K562 (cell line): ENCODE data around the gene LGI4. TPM values are rescaled to one million over a fixed set of nuclear protein-coding genes. Genes with fewer than 3 reads are reported as not detected.
A peak's percentile ranks its signal among the peaks of the same experiment; 100 is the strongest.

Experiments used
- ATAC-seq: fragments of 200-7000 bp; cut with Tn5 transposase; 3 replicates; pipeline ENCODE4 v1.9.1; 2020; ENCODE audit warnings: moderate library complexity
- BruUV-seq: library from RNA; stranded (reverse); fragments of 400-500 nt; replicated peaks from 2 replicates; lab custom pipeline; 2021; lab: Mats Ljungman, UMichigan
- CTCF ChIA-PET: fragments of 300-600 bp; formaldehyde crosslinking; extraction: SDS; loops from one replicate; lab custom pipeline; 2021; ENCODE audit warnings: low intra/inter-chr PET ratio; lab: Yijun Ruan, JAX
- POLR2A ChIA-PET: fragments of 300-600, 350-650 bp; sonication (Branson Sonifier 250); formaldehyde crosslinking; extraction: SDS; loops from one replicate; lab custom pipeline; 2021; ENCODE audit warnings: antibody characterized with exemption, inconsistent platforms; lab: Yijun Ruan, JAX
- DNase-seq, 4 experiments: peaks; one replicate each; pipeline versions ENCODE4 v3.0.0 to v3.0.0-alpha.2; 2011 to 2018; ENCODE audit warnings: low spot score in 3 of 4, mixed read lengths in 3 of 4; ENCODE audit errors: extremely low read depth in 1 of 4
- FAIRE-seq: peaks from 2 replicates; lab custom pipeline; 2011; peaks lifted over from hg19 to GRCh38; lab: Jason Lieb, UNC
- H2AFZ ChIP-seq: 2 replicates; pipeline ENCODE4 v1.6.0; 2011; ENCODE audit warnings: low read depth, low read length, control low read depth, inconsistent platforms
- H3K27ac ChIP-seq: fragments of 200-600 bp; 3 replicates; pipeline ENCODE4 v1.8.0; 2011; ENCODE audit warnings: low read depth, mild to moderate bottlenecking, control low read depth, inconsistent platforms, low read length, moderate library complexity, mixed read lengths; ENCODE audit errors: extremely low read depth
- H3K27me3 ChIP-seq, 2 experiments: fragments of 300-600 bp in 1 of 2; 2 replicates in 1 of 2; 3 replicates in 1 of 2; pipeline versions ENCODE4 v1.6.0 to v1.8.0; 2011; ENCODE audit warnings: inconsistent platforms in 2 of 2, low read length in 2 of 2, mild to moderate bottlenecking in 1 of 2, mixed read lengths in 1 of 2, moderate library complexity in 1 of 2; ENCODE audit not compliant: control insufficient read depth in 2 of 2, insufficient read depth in 2 of 2
- H3K36me3 ChIP-seq: fragments of 300-600 bp; 3 replicates; pipeline ENCODE4 v1.8.0; 2011; ENCODE audit warnings: mild to moderate bottlenecking, low read length, inconsistent platforms; ENCODE audit not compliant: control insufficient read depth, insufficient read depth
- H3K4me1 ChIP-seq, 2 experiments: fragments of 200-600 bp in 1 of 2; replicated peaks in 1 of 2; 2 replicates in 1 of 2; 3 replicates in 1 of 2; pipeline versions ENCODE4 v1.5.1 to v1.8.0; 2011; ENCODE audit warnings: inconsistent platforms in 2 of 2, low read length in 2 of 2, mild to moderate bottlenecking in 1 of 2, mixed read lengths in 1 of 2, moderate library complexity in 1 of 2; ENCODE audit not compliant: control insufficient read depth in 2 of 2, insufficient read depth in 2 of 2
- H3K4me2 ChIP-seq: 2 replicates; pipeline ENCODE4 v1.6.1; 2011; ENCODE audit warnings: low read length, control low read depth, inconsistent platforms, mixed read lengths; ENCODE audit not compliant: insufficient read depth
- H3K4me3 ChIP-seq: fragments of 200-600 bp; sonication (generic), shearing (Covaris generic); 2 replicates; pipeline ENCODE4 v1.5.1; 2016; ENCODE audit warnings: control low read depth, inconsistent platforms
- H3K79me2 ChIP-seq: fragments of 200-600 bp; 3 replicates; pipeline ENCODE4 v1.8.0; 2011; ENCODE audit warnings: low read length, inconsistent platforms; ENCODE audit not compliant: control insufficient read depth, insufficient read depth
- H3K9ac ChIP-seq, 2 experiments: 2 replicates each; pipeline versions ENCODE4 v1.6.0 to v1.6.1; 2011; ENCODE audit warnings: low read depth in 2 of 2, low read length in 2 of 2, control low read depth in 1 of 2, inconsistent platforms in 1 of 2, mild to moderate bottlenecking in 1 of 2, mixed read lengths in 1 of 2; ENCODE audit not compliant: insufficient read depth in 1 of 2
- H3K9me1 ChIP-seq: one replicate; pipeline ENCODE4 v1.6.0; 2011; ENCODE audit warnings: inconsistent platforms, mild to moderate bottlenecking, low read length, moderate library complexity; ENCODE audit not compliant: control insufficient read depth, insufficient read depth
- H3K9me3 ChIP-seq: replicated peaks from 2 replicates; pipeline ENCODE4 v1.5.1; 2011; ENCODE audit warnings: low read depth, low read length, inconsistent platforms; ENCODE audit not compliant: control insufficient read depth, insufficient read depth
- H4K20me1 ChIP-seq: replicated peaks from 2 replicates; pipeline ENCODE4 v1.6.1; 2011; ENCODE audit warnings: low read length, inconsistent platforms, mixed read lengths; ENCODE audit not compliant: control insufficient read depth, insufficient read depth
- MITF ChIP-seq: IDR thresholded peaks from 2 replicates; pipeline ENCODE4 v1.6.1; 2014; ENCODE audit warnings: antibody characterized with exemption
- PYGO2 ChIP-seq: fragments of 450-650 bp; IDR thresholded peaks from 2 replicates; pipeline ENCODE4 v1.6.1; 2016; ENCODE audit warnings: mild to moderate bottlenecking, missing genetic modification characterization, moderate library complexity, missing compliant biosample characterization
- ZNF395 ChIP-seq: fragments of 200-800 bp; sonication (Bioruptor generic); IDR thresholded peaks from 2 replicates; pipeline ENCODE4 v1.6.1; 2017; ENCODE audit warnings: missing genetic modification characterization, missing compliant biosample characterization
- ZSCAN29 ChIP-seq: fragments of 450-650 bp; IDR thresholded peaks from 2 replicates; pipeline ENCODE4 v1.6.1; 2017
- WGBS: fragments of 100-300 bp; shearing (Covaris generic); methylation state at CpG from one replicate; pipeline ENCODE4 v1.1.6; 2016; ENCODE audit warnings: low coverage, mixed read lengths; ENCODE audit not compliant: insufficient coverage; ENCODE audit errors: missing lambda C conversion rate; 5-methylcytosine and 5-hydroxymethylcytosine counted together
- in situ Hi-C: fragments of 300-500 bp; cut with MboI; formaldehyde crosslinking; loops from 4 replicates; pipeline ENCODE4 v1.15.0; 2018; ENCODE audit warnings: inconsistent platforms, mixed read lengths
- intact Hi-C: fragments of 100-400 bp; cut with micrococcal nuclease; formaldehyde crosslinking; loops from 2 replicates; pipeline ENCODE4 v1.14.2; 2022
- polyA plus RNA-seq, 8 experiments: library from polyadenylated mRNA; depleted of rRNA in 4 of 8; stranded (reverse) in 5 of 8; unstranded in 3 of 8; fragments of >200 nt; fragmentation: Nextera tagmentation in 2 of 8; fragmentation: Illumina TruSeq in 1 of 8; extraction: Ambion mirVana in 2 of 8; extraction: Trizol in 1 of 8; gene quantifications; 2 replicates each; pipeline versions ENCODE4 v1.2.1 to v1.2.3, GENCODE V29; 2011 to 2014; ENCODE audit warnings: inconsistent platforms in 1 of 8, missing spikeins in 1 of 8
- total RNA-seq, 7 experiments: library from RNA; depleted of rRNA in 6 of 7; stranded (reverse); fragments of >200 nt in 6 of 7; fragmentation: Illumina TruSeq in 2 of 7; extraction: Trizol in 2 of 7; gene quantifications; 2 replicates each; pipeline versions ENCODE4 v1.2.1 to v1.2.3, GENCODE V29; 2011 to 2021; ENCODE audit warnings: low replicate concordance in 1 of 7

LGI4 gene
- total and polyA plus RNA-seq, 9 of the 15 experiments (the other 6 are each of a cell fraction or from before 2014, with no cell fraction given): 0.14 to 0.30 (median 0.24) TPM; not detected in 4

GRCh38 chr19:35080613-35081170 is 54.2 kb downstream of the LGI4 start (continued):
- TF ChIP-seq ZSCAN29 (no peak), MITF (no peak), PYGO2 (tag) (no peak)

- H3K27ac ChIP-seq: no peak overlapping the region
- BruUV-seq: no TSS peak
- CTCF ChIA-PET: no interaction called here
- in situ Hi-C loops: no loop called here
- no peaks in the 10 kb centered on the region for H4K20me1 ChIP-seq
- 7% methylated on average over 14 of the region's 14 CpGs for WGBS
- FAIRE-seq (no peak), ATAC-seq (no peak)
- POLR2A ChIA-PET: interaction anchor here (1.0 kb wide), 1 partner anchor 10 kb away, joined by 4 read pairs; no protein-coding TSS in a partner anchor
- intact Hi-C loops: no loop called here
- H3K9ac ChIP-seq: peak overlapping the region in 1 of 2 experiments; percentile 20; a peak in 1 of 4 replicates
- H2AFZ ChIP-seq: no peak overlapping the region
- no peak for TF ChIP-seq ZNF395 (CRISPR knock-in tag)
- TF ChIP-seq, all 486 proteins: peak for 0
- Histone ChIP-seq H3K79me2 (no peaks in the 10 kb centered on the region), H3K9me3 (no peaks in the 10 kb centered on the region), H3K27me3 (peaks cover 37 to 62% of the 10 kb centered on the region in 2 experiments; a peak in 4 of 5 replicates), H3K4me2 (no peak overlapping the region), H3K36me3 (no peaks in the 10 kb centered on the region), H3K9me1 (no peaks in the 10 kb centered on the region), H3K4me3 (no peak overlapping the region), H3K4me1 (peaks cover 0 to 26% of the 10 kb centered on the region in 2 experiments; a peak in 2 of 5 replicates)
- DNase-seq: no peak
Measured at GRCh38 chr19:35079826-35080225, 55.0 kb downstream of the LGI4 start.
